A673 (cell line): ENCODE results near the gene UNC13C.

Experiments used
- EZH2 ChIP-seq: fragments of 200-600 bp; sonication (generic); IDR thresholded peaks from 2 replicates; pipeline ENCODE4 v1.6.1; 2017; ENCODE audit warnings: borderline replicate concordance, low read depth, mild to moderate bottlenecking, mixed read lengths, antibody characterized with exemption, low read length; ENCODE audit not compliant: poor library complexity, severe bottlenecking
- TF ChIP-seq, protein P1 (sequence below): fragments of 300-800, 200-600 bp; sonication (generic); conservative IDR thresholded peaks from 2 replicates; pipeline ENCODE4 v1.5.1; 2017; ENCODE audit warnings: low read depth, mild to moderate bottlenecking, antibody characterized with exemption, low read length, moderate library complexity, mixed read lengths

DNA sequence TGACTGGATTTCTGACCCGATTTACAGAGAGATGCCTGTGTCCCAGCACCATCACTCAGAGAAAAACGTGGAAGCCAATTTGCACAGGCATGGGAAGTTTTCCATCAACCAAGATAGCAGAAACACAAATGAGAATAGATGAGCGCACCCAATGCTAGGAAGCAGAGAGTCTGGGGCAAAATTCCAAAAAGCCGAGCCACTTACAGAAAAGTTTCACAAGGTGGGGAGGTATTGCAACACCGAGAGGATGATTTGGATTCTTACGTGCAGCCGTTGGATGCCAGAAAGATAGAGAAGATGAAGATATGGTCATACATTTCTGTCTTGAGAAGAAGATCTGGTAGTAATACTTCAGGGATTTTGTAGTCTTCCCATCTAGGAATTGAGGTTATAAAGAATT lies 57.4 kb downstream of the UNC13C start:
- TF ChIP-seq, protein P1, sequence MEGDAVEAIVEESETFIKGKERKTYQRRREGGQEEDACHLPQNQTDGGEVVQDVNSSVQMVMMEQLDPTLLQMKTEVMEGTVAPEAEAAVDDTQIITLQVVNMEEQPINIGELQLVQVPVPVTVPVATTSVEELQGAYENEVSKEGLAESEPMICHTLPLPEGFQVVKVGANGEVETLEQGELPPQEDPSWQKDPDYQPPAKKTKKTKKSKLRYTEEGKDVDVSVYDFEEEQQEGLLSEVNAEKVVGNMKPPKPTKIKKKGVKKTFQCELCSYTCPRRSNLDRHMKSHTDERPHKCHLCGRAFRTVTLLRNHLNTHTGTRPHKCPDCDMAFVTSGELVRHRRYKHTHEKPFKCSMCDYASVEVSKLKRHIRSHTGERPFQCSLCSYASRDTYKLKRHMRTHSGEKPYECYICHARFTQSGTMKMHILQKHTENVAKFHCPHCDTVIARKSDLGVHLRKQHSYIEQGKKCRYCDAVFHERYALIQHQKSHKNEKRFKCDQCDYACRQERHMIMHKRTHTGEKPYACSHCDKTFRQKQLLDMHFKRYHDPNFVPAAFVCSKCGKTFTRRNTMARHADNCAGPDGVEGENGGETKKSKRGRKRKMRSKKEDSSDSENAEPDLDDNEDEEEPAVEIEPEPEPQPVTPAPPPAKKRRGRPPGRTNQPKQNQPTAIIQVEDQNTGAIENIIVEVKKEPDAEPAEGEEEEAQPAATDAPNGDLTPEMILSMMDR = no peak
- TF ChIP-seq EZH2 = no peak
